H1 (cell line): ENCODE results near the gene SLC12A7. TPM values are rescaled to one million over a fixed set of nuclear protein-coding genes. Genes with fewer than 3 reads are reported as not detected.

ENCODE experiments used
- CTCF ChIA-PET: fragments of 300-600 bp; sonication (Branson Sonifier 250); formaldehyde crosslinking; loops from one replicate; lab custom pipeline; 2021; ENCODE audit not compliant: partially characterized antibody; lab: Charles Lee
- POLR2A ChIA-PET: fragments of 300-600 bp; sonication (Branson Sonifier 250); formaldehyde crosslinking; loops from one replicate; lab custom pipeline; 2021; ENCODE audit warnings: inconsistent platforms; ENCODE audit not compliant: partially characterized antibody; lab: Charles Lee
- DNase-seq, 2 experiments: peaks; one replicate each; pipeline versions ENCODE4 v3.0.0 to v3.0.0-alpha.2; 2010 to 2022; ENCODE audit warnings: low spot score in 2 of 2, low read depth in 1 of 2, mixed read lengths in 1 of 2
- FAIRE-seq: peaks from 2 replicates; lab custom pipeline; 2011; peaks lifted over from hg19 to GRCh38; lab: Jason Lieb, UNC
- H2AFZ ChIP-seq: 2 replicates; pipeline ENCODE4 v1.8.1; 2012; ENCODE audit warnings: low read length, inconsistent platforms
- H2AK5ac ChIP-seq: 2 replicates; pipeline ENCODE4 v1.6.1; 2013; ENCODE audit warnings: low read depth, low read length
- H2BK120ac ChIP-seq: replicated peaks from 2 replicates; pipeline ENCODE3; 2013; ENCODE audit warnings: low read depth, low read length, inconsistent platforms
- H2BK12ac ChIP-seq: 2 replicates; pipeline ENCODE4 v1.6.1; 2013; ENCODE audit warnings: low read depth, low read length
- H2BK15ac ChIP-seq: 2 replicates; pipeline ENCODE4 v1.6.1; 2013; ENCODE audit warnings: low read length
- H2BK20ac ChIP-seq: 2 replicates; pipeline ENCODE4 v1.6.1; 2013; ENCODE audit warnings: low read length
- H2BK5ac ChIP-seq: 2 replicates; pipeline ENCODE4 v1.6.1; 2013; ENCODE audit warnings: low read depth, low read length
- H3K14ac ChIP-seq: 2 replicates; pipeline ENCODE4 v1.6.1; 2013; ENCODE audit warnings: inconsistent platforms; ENCODE audit not compliant: insufficient read length
- H3K18ac ChIP-seq: 2 replicates; pipeline ENCODE4 v1.6.1; 2013; ENCODE audit warnings: low read length; ENCODE audit errors: extremely low read depth
- H3K23ac ChIP-seq: 2 replicates; pipeline ENCODE4 v1.6.1; 2013; ENCODE audit warnings: inconsistent platforms; ENCODE audit not compliant: insufficient read length
- H3K23me2 ChIP-seq: 2 replicates; pipeline ENCODE4 v1.6.1; 2013; ENCODE audit warnings: low read depth, low read length
- H3K27ac ChIP-seq: 2 replicates; pipeline ENCODE4 v1.6.1; 2011; ENCODE audit warnings: low read depth, low read length, inconsistent platforms
- H3K27me3 ChIP-seq, 4 experiments: replicated peaks in 1 of 4; 1 replicate in 1 of 4; 2 replicates in 3 of 4; pipeline versions ENCODE4 v1.6.1 to v1.8.1; 2011 to 2013; ENCODE audit warnings: low read length in 3 of 4, mild to moderate bottlenecking in 3 of 4, inconsistent platforms in 2 of 4, mixed read lengths in 2 of 4, moderate library complexity in 1 of 4; ENCODE audit not compliant: control insufficient read depth in 3 of 4, insufficient read depth in 3 of 4; ENCODE audit errors: extremely low read depth in 1 of 4
- H3K36me3 ChIP-seq, 4 experiments: 2 replicates each; pipeline versions ENCODE4 v1.6.1 to v1.8.1; 2011 to 2013; ENCODE audit warnings: mild to moderate bottlenecking in 4 of 4, low read length in 3 of 4, moderate library complexity in 2 of 4, control low read depth in 1 of 4, inconsistent platforms in 1 of 4; ENCODE audit not compliant: insufficient read depth in 4 of 4, control insufficient read depth in 2 of 4
- H3K4ac ChIP-seq: replicated peaks from 2 replicates; pipeline ENCODE3; 2013; ENCODE audit warnings: low read length, low read depth, mixed read lengths, inconsistent platforms; ENCODE audit not compliant: insufficient read length
- H3K4me1 ChIP-seq, 4 experiments: replicated peaks in 1 of 4; 1 replicate in 1 of 4; 2 replicates in 3 of 4; pipeline versions ENCODE4 v1.6.1 to v1.8.1; 2011 to 2013; ENCODE audit warnings: low read length in 3 of 4, inconsistent platforms in 2 of 4, mixed read lengths in 1 of 4; ENCODE audit not compliant: insufficient read depth in 4 of 4, control insufficient read depth in 3 of 4
- H3K4me2 ChIP-seq, 2 experiments: 2 replicates each; pipeline versions ENCODE4 v1.6.1 to v1.8.1; 2011 to 2013; ENCODE audit warnings: low read depth in 2 of 2, low read length in 2 of 2, control low read depth in 1 of 2, inconsistent platforms in 1 of 2, mild to moderate bottlenecking in 1 of 2; ENCODE audit not compliant: insufficient read depth in 1 of 2
- H3K4me3 ChIP-seq, 4 experiments: fragments of 200-600, 300-600 bp in 1 of 4; sonication (generic), shearing (Covaris generic), sonication (Bioruptor Twin) in 1 of 4; 2 replicates each; pipeline versions ENCODE4 v1.5.1 to v1.8.1; 2011 to 2016; ENCODE audit warnings: low read length in 4 of 4, low read depth in 3 of 4, control low read depth in 2 of 4, inconsistent platforms in 2 of 4, mild to moderate bottlenecking in 2 of 4, mixed read lengths in 1 of 4, moderate library complexity in 1 of 4; ENCODE audit not compliant: insufficient read depth in 2 of 4; ENCODE audit errors: extremely low read depth in 1 of 4
- H3K56ac ChIP-seq: replicated peaks from 2 replicates; pipeline ENCODE3; 2013; ENCODE audit warnings: low read depth, mild to moderate bottlenecking, mixed read lengths, low read length, inconsistent platforms; ENCODE audit not compliant: insufficient read length
- H3K79me1 ChIP-seq: 2 replicates; pipeline ENCODE4 v1.6.1; 2013; ENCODE audit warnings: low read depth, low read length, control low read depth
- H3K79me2 ChIP-seq, 2 experiments: 2 replicates each; pipeline versions ENCODE4 v1.6.1 to v1.8.1; 2012 to 2013; ENCODE audit warnings: low read length in 2 of 2, mild to moderate bottlenecking in 2 of 2, inconsistent platforms in 1 of 2; ENCODE audit not compliant: insufficient read depth in 2 of 2, control insufficient read depth in 1 of 2
- H3K9ac ChIP-seq, 4 experiments: replicated peaks in 1 of 4; 1 replicate in 1 of 4; 2 replicates in 3 of 4; pipeline versions ENCODE4 v1.6.1 to v1.8.1; 2011 to 2013; ENCODE audit warnings: low read depth in 3 of 4, low read length in 3 of 4, control low read depth in 2 of 4, mild to moderate bottlenecking in 2 of 4, moderate library complexity in 2 of 4, inconsistent platforms in 1 of 4; ENCODE audit errors: extremely low read depth in 1 of 4
- H3K9me3 ChIP-seq, 2 experiments: 2 replicates each; pipeline versions ENCODE4 v1.6.1 to v1.8.1; 2012 to 2013; ENCODE audit warnings: mild to moderate bottlenecking in 2 of 2, moderate library complexity in 2 of 2, control low read depth in 1 of 2, inconsistent platforms in 1 of 2, low read depth in 1 of 2, low read length in 1 of 2, mixed read lengths in 1 of 2; ENCODE audit not compliant: insufficient read depth in 2 of 2
- H4K20me1 ChIP-seq, 2 experiments: replicated peaks in 1 of 2; 2 replicates each; pipeline versions ENCODE3 to v1.8.1; 2011 to 2013; ENCODE audit warnings: inconsistent platforms in 2 of 2, low read length in 2 of 2, mild to moderate bottlenecking in 1 of 2; ENCODE audit not compliant: insufficient read depth in 2 of 2, control insufficient read depth in 1 of 2
- H4K5ac ChIP-seq: 2 replicates; pipeline ENCODE4 v1.6.1; 2013; ENCODE audit warnings: low read length, low read depth, mixed read lengths, inconsistent platforms; ENCODE audit not compliant: insufficient read length
- H4K8ac ChIP-seq: 2 replicates; pipeline ENCODE4 v1.8.0; 2013; ENCODE audit warnings: mild to moderate bottlenecking, moderate library complexity, low read length, inconsistent platforms; ENCODE audit not compliant: insufficient read depth; ENCODE audit errors: extremely low read depth
- H4K91ac ChIP-seq: replicated peaks from 2 replicates; pipeline ENCODE3; 2013; ENCODE audit warnings: low read length, mixed read lengths, inconsistent platforms; ENCODE audit not compliant: insufficient read length
- HDAC2 ChIP-seq, 2 experiments: fragments of 300-600 bp in 1 of 2; sonication (generic) in 1 of 2; IDR thresholded peaks; 2 replicates each; pipeline ENCODE4 v1.6.1; 2011 to 2012; ENCODE audit warnings: low read depth in 2 of 2, low read length in 2 of 2, mild to moderate bottlenecking in 2 of 2, moderate library complexity in 2 of 2, borderline replicate concordance in 1 of 2, inconsistent platforms in 1 of 2
- WGBS, 2 experiments: shearing (Covaris generic) in 1 of 2; methylation state at CpG; one replicate each; pipeline versions ENCODE4 v1.1.6 to v1.1.7; 2013 to 2015; ENCODE audit warnings: low lambda C conversion rate in 2 of 2, mixed read lengths in 2 of 2, inconsistent platforms in 1 of 2, low coverage in 1 of 2, missing lambda C conversion rate in 1 of 2; ENCODE audit not compliant: insufficient replicate concordance in 2 of 2, insufficient coverage in 1 of 2, insufficient read length in 1 of 2; ENCODE audit errors: extremely low coverage in 1 of 2, missing lambda C conversion rate in 1 of 2; 5-methylcytosine and 5-hydroxymethylcytosine counted together
- polyA plus RNA-seq, 7 experiments: library from polyadenylated mRNA; depleted of rRNA in 3 of 7; stranded (reverse) in 5 of 7; unstranded in 2 of 7; fragments of >200 nt in 5 of 7; fragments of 200-250 nt in 2 of 7; gene quantifications; 1 replicate in 5 of 7; 2 replicates in 1 of 7; 4 replicates in 1 of 7; pipeline versions ENCODE4 v1.2.1 to v1.2.3, GENCODE V29; 2011 to 2013; ENCODE audit warnings: missing spikeins in 2 of 7, mixed read lengths in 2 of 7
- total RNA-seq: library from RNA; stranded (reverse); fragmentation: NEBNext Ultra II Directional; extraction: Animal tissue kit (Norgen Biotek cat#: 25700); gene quantifications from 2 replicates; pipeline ENCODE4 v1.2.1, GENCODE V29; 2021

SLC12A7 gene
- total and polyA plus RNA-seq, 2 of the 8 experiments (the other 6 are each of a cell fraction or from before 2014, with no cell fraction given) = 23.5 to 39.7 TPM

- H2BK120ac ChIP-seq = no peak overlapping the region
- H3K79me1 ChIP-seq = peaks cover 7% of the 10 kb centered on the region
- H3K4me3 ChIP-seq = no peak overlapping the region
- H4K91ac ChIP-seq = no peak overlapping the region
- H2BK5ac ChIP-seq = no peak overlapping the region
- H3K9ac ChIP-seq = no peak overlapping the region
- H2BK15ac ChIP-seq = no peak overlapping the region
- no peak overlapping the region for H3K4ac ChIP-seq
- H3K27ac ChIP-seq = no peak overlapping the region
- no peak overlapping the region for H2BK20ac ChIP-seq
- H3K23ac ChIP-seq = peak overlapping the region; percentile 21
- H3K18ac ChIP-seq = no peak overlapping the region
- no peaks in the 10 kb centered on the region for H3K9me3 ChIP-seq
- CTCF ChIA-PET = interaction anchor here (0.8 to 1.9 kb wide), 5 partner anchors 48 to 105 kb away, joined by 3 to 5 read pairs (median 3); no protein-coding TSS in a partner anchor
- no peaks in the 10 kb centered on the region for H3K27me3 ChIP-seq
- no peak for FAIRE-seq
- H3K4me1 ChIP-seq = no peaks in the 10 kb centered on the region; a peak in 3 of 7 replicates
- 91% methylated on average over 33 of the region's 34 CpGs; no CpG with 5 or more reads in 1 of the 2 experiments for WGBS, 2 experiments
- no peaks in the 10 kb centered on the region for H3K23me2 ChIP-seq
- H3K79me2 ChIP-seq = peaks cover 0 to 6% of the 10 kb centered on the region in 2 experiments; a peak in 1 of 4 replicates
- H3K56ac ChIP-seq = no peak overlapping the region
- no peak overlapping the region for H2AK5ac ChIP-seq
- POLR2A ChIA-PET = interaction anchor here (0.9 to 1.6 kb wide), 2 partner anchors 10 to 15 kb away, joined by 3 to 4 read pairs; no protein-coding TSS in a partner anchor
- peaks cover 0 to 17% (median 9%) of the 10 kb centered on the region in 4 experiments; a peak in 4 of 8 replicates for H3K36me3 ChIP-seq
- H4K5ac ChIP-seq = no peak overlapping the region
- no peak overlapping the region for H3K4me2 ChIP-seq
- H4K20me1 ChIP-seq = peaks cover 3 to 10% of the 10 kb centered on the region in 2 experiments
- no peak overlapping the region; the same call in 1 of the 2 replicates for H4K8ac ChIP-seq
- no peak overlapping the region for H2BK12ac ChIP-seq
- no peak overlapping the region for H2AFZ ChIP-seq
- no peak for DNase-seq
- H3K14ac ChIP-seq = no peak overlapping the region
- TF ChIP-seq HDAC2 (IDR thresholded peaks at IDR 0.05; ENCODE audit: borderline replicate concordance in 1 of 2, low read depth in 2 of 2, low read length in 2 of 2) = no peak
Observed at GRCh38 chr5:1068204-1068894, 43.5 kb downstream of the SLC12A7 start.
